ENCODE data around the gene VTCN1.

The VTCN1 gene

DNA sequence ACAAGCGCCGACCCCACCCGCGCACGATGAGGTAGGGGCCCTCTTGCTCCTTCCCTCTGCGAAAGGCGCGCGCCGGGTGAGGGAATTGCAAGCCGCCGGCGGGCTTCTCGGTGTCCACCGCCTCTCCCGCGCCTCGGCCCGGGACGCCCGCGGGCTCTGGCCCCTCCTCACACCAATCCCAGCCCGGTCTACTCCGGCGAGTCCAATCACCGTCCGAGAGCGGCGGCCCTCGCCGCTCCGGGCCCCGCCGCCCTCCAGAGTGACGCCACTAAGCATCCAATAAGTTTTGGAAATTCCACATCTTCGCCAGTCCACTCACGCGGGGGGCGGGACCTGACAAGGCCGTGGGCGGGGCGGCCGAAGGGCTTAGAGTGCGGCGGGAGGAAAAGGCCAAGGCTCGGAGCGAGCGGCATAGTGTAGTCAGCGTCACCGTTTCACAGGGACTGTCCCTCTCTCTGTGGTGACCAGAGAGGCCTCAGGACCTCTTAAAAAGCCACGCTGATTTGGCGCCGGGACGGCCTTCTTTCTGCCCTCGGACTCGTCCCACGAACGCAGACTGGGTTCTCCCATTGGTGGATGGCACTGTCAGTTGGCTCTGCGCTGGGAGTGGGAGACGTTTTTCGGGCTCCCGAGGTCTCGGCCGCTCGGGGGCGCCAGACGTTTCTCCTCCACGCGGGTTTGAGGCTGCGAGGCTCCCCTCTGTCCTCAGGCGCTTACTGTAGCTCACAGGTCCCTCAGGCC, 89.0 kb downstream of the VTCN1 start, which contains the start of gene TRIM45 (continued):
- TF ChIP-seq KLF9 (tag by site-specific recombination; IDR thresholded peaks at IDR 0.05; ENCODE audit: low read depth) = peak; percentile 60
- no peak for TF ChIP-seq ZNF133 (tag by site-specific recombination; IDR thresholded peaks at IDR 0.05)
- no peak for TF ChIP-seq OSR2 (tag by site-specific recombination; IDR thresholded peaks at IDR 0.05)
- TF ChIP-seq ZNF596 (tag by site-specific recombination; IDR thresholded peaks at IDR 0.05) = no peak
- TF ChIP-seq ZNF280C (tag by site-specific recombination; IDR thresholded peaks at IDR 0.05) = no peak
- no peak for TF ChIP-seq SETDB1 (IDR thresholded peaks at IDR 0.05; ENCODE audit: insufficient read length, low read length)
- TF ChIP-seq, protein P1, sequence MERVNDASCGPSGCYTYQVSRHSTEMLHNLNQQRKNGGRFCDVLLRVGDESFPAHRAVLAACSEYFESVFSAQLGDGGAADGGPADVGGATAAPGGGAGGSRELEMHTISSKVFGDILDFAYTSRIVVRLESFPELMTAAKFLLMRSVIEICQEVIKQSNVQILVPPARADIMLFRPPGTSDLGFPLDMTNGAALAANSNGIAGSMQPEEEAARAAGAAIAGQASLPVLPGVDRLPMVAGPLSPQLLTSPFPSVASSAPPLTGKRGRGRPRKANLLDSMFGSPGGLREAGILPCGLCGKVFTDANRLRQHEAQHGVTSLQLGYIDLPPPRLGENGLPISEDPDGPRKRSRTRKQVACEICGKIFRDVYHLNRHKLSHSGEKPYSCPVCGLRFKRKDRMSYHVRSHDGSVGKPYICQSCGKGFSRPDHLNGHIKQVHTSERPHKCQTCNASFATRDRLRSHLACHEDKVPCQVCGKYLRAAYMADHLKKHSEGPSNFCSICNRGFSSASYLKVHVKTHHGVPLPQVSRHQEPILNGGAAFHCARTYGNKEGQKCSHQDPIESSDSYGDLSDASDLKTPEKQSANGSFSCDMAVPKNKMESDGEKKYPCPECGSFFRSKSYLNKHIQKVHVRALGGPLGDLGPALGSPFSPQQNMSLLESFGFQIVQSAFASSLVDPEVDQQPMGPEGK (tag by site-specific recombination; IDR thresholded peaks at IDR 0.05) = 0 out of 2 replicates have a peak, but pooled peaks have one; percentile 12
- TF ChIP-seq ZNF548 (tag by site-specific recombination; IDR thresholded peaks at IDR 0.05) = no peak
- peak; percentile 80 for TF ChIP-seq ZBTB8A (tag by site-specific recombination; IDR thresholded peaks at IDR 0.05)
- TF ChIP-seq ZNF660 (tag by site-specific recombination; IDR thresholded peaks at IDR 0.05) = peak; percentile 58
- no peak for TF ChIP-seq ZNF510 (tag by site-specific recombination; IDR thresholded peaks at IDR 0.05; ENCODE audit: insufficient replicate concordance)
- no peak for TF ChIP-seq ZNF670 (tag by site-specific recombination; IDR thresholded peaks at IDR 0.05; ENCODE audit: low read depth)
- TF ChIP-seq, protein P2, sequence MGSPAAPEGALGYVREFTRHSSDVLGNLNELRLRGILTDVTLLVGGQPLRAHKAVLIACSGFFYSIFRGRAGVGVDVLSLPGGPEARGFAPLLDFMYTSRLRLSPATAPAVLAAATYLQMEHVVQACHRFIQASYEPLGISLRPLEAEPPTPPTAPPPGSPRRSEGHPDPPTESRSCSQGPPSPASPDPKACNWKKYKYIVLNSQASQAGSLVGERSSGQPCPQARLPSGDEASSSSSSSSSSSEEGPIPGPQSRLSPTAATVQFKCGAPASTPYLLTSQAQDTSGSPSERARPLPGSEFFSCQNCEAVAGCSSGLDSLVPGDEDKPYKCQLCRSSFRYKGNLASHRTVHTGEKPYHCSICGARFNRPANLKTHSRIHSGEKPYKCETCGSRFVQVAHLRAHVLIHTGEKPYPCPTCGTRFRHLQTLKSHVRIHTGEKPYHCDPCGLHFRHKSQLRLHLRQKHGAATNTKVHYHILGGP (tag by site-specific recombination; IDR thresholded peaks at IDR 0.05) = no peak
- no peak; the same call in 1 of the 2 replicates for TF ChIP-seq GLIS2 (tag by site-specific recombination; IDR thresholded peaks at IDR 0.05)
- TF ChIP-seq ZNF549 (tag by site-specific recombination; IDR thresholded peaks at IDR 0.05) = no peak
- no peak for TF ChIP-seq ZNF221 (tag by site-specific recombination; IDR thresholded peaks at IDR 0.05; ENCODE audit: borderline replicate concordance)
- no peak for TF ChIP-seq ZNF768 (tag by site-specific recombination; IDR thresholded peaks at IDR 0.05)
- no peak for TF ChIP-seq ZNF555 (tag by site-specific recombination; conservative IDR thresholded peaks at IDR 0.05)
- TF ChIP-seq ZNF449 (tag by site-specific recombination; IDR thresholded peaks at IDR 0.05) = no peak
- no peak for TF ChIP-seq PRDM1 (tag by site-specific recombination; IDR thresholded peaks at IDR 0.05)
- TF ChIP-seq TSHZ1 (tag by site-specific recombination; IDR thresholded peaks at IDR 0.05; ENCODE audit: borderline replicate concordance) = no peak; the same call in 1 of the 2 replicates
- TF ChIP-seq ZNF169 (tag by site-specific recombination; IDR thresholded peaks at IDR 0.05) = no peak
- no peak for TF ChIP-seq ZNF677 (tag by site-specific recombination; IDR thresholded peaks at IDR 0.05)
- no peak for TF ChIP-seq ZNF664 (tag by site-specific recombination; IDR thresholded peaks at IDR 0.05)
- no peak for TF ChIP-seq YY2 (tag by site-specific recombination; IDR thresholded peaks at IDR 0.05)
- no peak for TF ChIP-seq ZNF701 (tag by site-specific recombination; IDR thresholded peaks at IDR 0.05)
- no peak for TF ChIP-seq ZNF23 (tag by site-specific recombination; IDR thresholded peaks at IDR 0.05; ENCODE audit: borderline replicate concordance)
- TF ChIP-seq ZFP3 (tag by site-specific recombination; IDR thresholded peaks at IDR 0.05; ENCODE audit: low read depth) = no peak
- TF ChIP-seq ZSCAN16 (tag by site-specific recombination; IDR thresholded peaks at IDR 0.05) = no peak
- no peak for TF ChIP-seq ZNF155 (tag by site-specific recombination; IDR thresholded peaks at IDR 0.05)
